ENCODE measurements around the gene CDCA3. TPM values are rescaled to one million over a fixed set of nuclear protein-coding genes. Genes with fewer than 3 reads are reported as not detected.

Gene CDCA3
- total and polyA plus RNA-seq, 3 donors from 2014 or later, result 27.5 to 81.7 (median 43.5) TPM

- Histone ChIP-seq H3K27me3 (no peaks in the 10 kb centered on the region), H3K27ac (no peak overlapping the region), H3K4me3 (no peak overlapping the region), H3K9me3 (no peaks in the 10 kb centered on the region), H3K4me1 (no peaks in the 10 kb centered on the region), H3K36me3 (ENCODE audit: low read depth, missing control alignments) (no peaks in the 10 kb centered on the region)
- intact Hi-C loops (cut with DNase I; ENCODE audit: low total_unique reads), result no loop called here
- no peak for DNase-seq
- WGBS, 2 donors, result 79 to 84% methylated on average over 4 of the region's 4 CpGs
- TF ChIP-seq CTCF (IDR thresholded peaks at IDR 0.05) (no peak), POLR2A (IDR thresholded peaks at IDR 0.05) (no peak)
Measured at GRCh38 chr12:6813363-6813762, 37.7 kb downstream of the CDCA3 start.

- no peak for DNase-seq
- no peak for TF ChIP-seq POLR2A (IDR thresholded peaks at IDR 0.05)
- no peak for TF ChIP-seq CTCF (IDR thresholded peaks at IDR 0.05)
- H3K4me1 ChIP-seq, result no peaks in the 10 kb centered on the region
- H3K36me3 ChIP-seq (ENCODE audit: low read depth, missing control alignments), result no peaks in the 10 kb centered on the region
- intact Hi-C loops (cut with DNase I; ENCODE audit: low total_unique reads), result no loop called here
- H3K9me3 ChIP-seq, result no peaks in the 10 kb centered on the region
- no peak overlapping the region for H3K27ac ChIP-seq
- H3K4me3 ChIP-seq, result no peak overlapping the region
- 78 to 88% methylated on average over 1 of the region's 1 CpG for WGBS, 2 donors
- H3K27me3 ChIP-seq, result no peaks in the 10 kb centered on the region
Measured at GRCh38 chr12:6810758-6811157, 40.3 kb downstream of the CDCA3 start.

DNA sequence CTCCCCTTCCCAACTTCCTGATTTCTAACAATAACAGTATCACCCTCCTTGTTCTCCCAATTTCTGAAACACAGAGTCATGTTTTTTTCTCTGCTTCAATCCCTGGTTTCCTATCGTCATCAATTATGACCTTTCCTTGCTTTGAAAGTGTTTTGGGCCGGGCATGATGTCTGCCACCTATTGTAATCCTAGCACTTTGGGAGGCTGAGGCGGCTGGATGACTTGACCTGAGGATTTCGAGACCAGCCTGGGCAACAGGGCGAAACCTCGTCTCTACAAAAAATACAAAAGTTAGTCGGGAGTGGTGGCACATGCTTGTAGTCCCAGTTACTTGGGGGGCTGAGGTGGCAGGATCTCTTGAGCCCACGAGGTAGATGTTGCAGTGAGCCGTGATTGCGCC is 42.0 kb downstream of the CDCA3 start:
- no peak for DNase-seq
- Histone ChIP-seq H3K9me3 (no peaks in the 10 kb centered on the region), H3K4me3 (no peak overlapping the region), H3K27me3 (no peaks in the 10 kb centered on the region), H3K36me3 (ENCODE audit: low read depth, missing control alignments) (no peaks in the 10 kb centered on the region), H3K27ac (no peak overlapping the region), H3K4me1 (no peaks in the 10 kb centered on the region)
- intact Hi-C loops (cut with DNase I; ENCODE audit: low total_unique reads), result no loop called here
- TF ChIP-seq POLR2A (IDR thresholded peaks at IDR 0.05), result no peak
- TF ChIP-seq CTCF (IDR thresholded peaks at IDR 0.05), result no peak
- WGBS, 2 donors, result 86 to 89% methylated on average over 10 of the region's 10 CpGs

- no peak overlapping the region for H3K27ac ChIP-seq
- H3K27me3 ChIP-seq, result no peaks in the 10 kb centered on the region
- H3K9me3 ChIP-seq, result no peaks in the 10 kb centered on the region
- intact Hi-C loops (cut with DNase I; ENCODE audit: low total_unique reads), result no loop called here
- WGBS, 2 donors, result 52 to 56% methylated on average over 1 of the region's 1 CpG
- no peaks in the 10 kb centered on the region for H3K36me3 ChIP-seq (ENCODE audit: low read depth, missing control alignments)
- DNase-seq, result no peak
- TF ChIP-seq CTCF (IDR thresholded peaks at IDR 0.05) (no peak), POLR2A (IDR thresholded peaks at IDR 0.05) (no peak)
- no peak overlapping the region for H3K4me3 ChIP-seq
- no peaks in the 10 kb centered on the region for H3K4me1 ChIP-seq
Measured at GRCh38 chr12:6807170-6807569, 43.9 kb downstream of the CDCA3 start.

DNA sequence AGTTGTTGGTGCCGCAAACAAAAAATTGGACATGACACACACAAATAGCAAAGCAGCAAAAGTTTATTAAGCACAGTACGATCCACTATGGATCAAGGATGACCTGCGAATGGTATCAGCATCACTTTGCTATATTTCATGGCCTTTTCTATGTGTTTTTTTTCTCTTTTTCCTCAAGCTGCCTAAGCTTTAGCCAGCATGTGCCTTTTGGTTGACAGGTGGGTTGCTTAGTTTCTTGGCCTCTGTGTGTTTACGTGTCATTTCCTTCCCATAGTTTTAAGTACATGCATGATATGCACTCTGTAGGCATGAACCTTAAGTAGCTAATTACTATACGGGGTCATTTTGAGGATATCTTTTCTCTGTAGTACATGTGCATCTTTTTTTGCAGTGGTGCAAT is 51.9 kb downstream of the CDCA3 start:
- Histone ChIP-seq H3K4me1 (no peaks in the 10 kb centered on the region), H3K27me3 (no peaks in the 10 kb centered on the region), H3K36me3 (ENCODE audit: low read depth, missing control alignments) (no peaks in the 10 kb centered on the region), H3K4me3 (no peak overlapping the region), H3K27ac (no peak overlapping the region), H3K9me3 (no peaks in the 10 kb centered on the region)
- no peak for DNase-seq
- TF ChIP-seq CTCF (IDR thresholded peaks at IDR 0.05) (no peak), POLR2A (IDR thresholded peaks at IDR 0.05) (no peak)
- 89 to 96% methylated on average over 5 of the region's 5 CpGs for WGBS, 2 donors
- intact Hi-C loops (cut with DNase I; ENCODE audit: low total_unique reads), result no loop called here
